PFSK-1 (cell line): Measurements from ENCODE around the gene DNAH10.

Source experiments
- FOXP2 ChIP-seq: optimal IDR thresholded peaks from 2 replicates; pipeline ENCODE3; 2011; ENCODE audit warnings: borderline replicate concordance, control low read depth, inconsistent platforms; ENCODE audit not compliant: insufficient read depth; ENCODE audit errors: extremely low read length, extremely low read depth
- POLR2AphosphoS5 ChIP-seq: IDR thresholded peaks from 2 replicates; pipeline ENCODE4 v1.6.1; 2012; ENCODE audit warnings: low read depth, mild to moderate bottlenecking, control low read depth, low read length, moderate library complexity
- SIN3A ChIP-seq: IDR thresholded peaks from 2 replicates; pipeline ENCODE4 v1.6.1; 2012; ENCODE audit warnings: mild to moderate bottlenecking, low read length, moderate library complexity, borderline replicate concordance; ENCODE audit not compliant: insufficient read depth
- TAF1 ChIP-seq: IDR thresholded peaks from 2 replicates; pipeline ENCODE4 v1.6.1; 2012; ENCODE audit warnings: low read length, control low read depth, borderline replicate concordance; ENCODE audit not compliant: insufficient read depth
- TF ChIP-seq, protein P1 (sequence below), 2 experiments: IDR thresholded peaks; 2 replicates each; pipeline versions ENCODE4 v1.6.1 to v1.8.0; 2011 to 2012; ENCODE audit warnings: low read depth in 2 of 2, low read length in 2 of 2, control low read depth in 1 of 2, inconsistent platforms in 1 of 2, mild to moderate bottlenecking in 1 of 2, moderate library complexity in 1 of 2; ENCODE audit not compliant: insufficient read depth in 1 of 2

The DNAH10 gene

DNA sequence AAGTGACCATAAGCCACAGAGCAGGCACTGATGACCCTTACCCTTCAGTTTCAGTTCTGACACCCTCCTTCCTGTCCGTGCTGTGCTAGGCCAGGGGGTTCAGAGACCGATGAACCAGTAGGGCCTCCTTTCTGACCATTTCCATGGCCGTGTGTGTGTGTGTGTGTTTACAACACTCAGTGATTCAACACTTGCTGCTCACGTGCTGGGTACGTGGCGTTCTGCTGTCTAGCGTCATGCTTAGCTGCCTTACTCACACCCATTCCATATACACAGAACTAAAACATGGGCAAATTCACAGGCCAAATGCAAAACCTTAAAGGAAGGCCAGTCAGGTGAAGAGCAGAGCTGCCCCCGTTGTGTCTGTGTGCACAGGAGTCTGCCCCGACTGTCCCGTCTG is 67.5 kb downstream of the DNAH10 start:
- TF ChIP-seq FOXP2, result no peak
- TF ChIP-seq, protein P1, sequence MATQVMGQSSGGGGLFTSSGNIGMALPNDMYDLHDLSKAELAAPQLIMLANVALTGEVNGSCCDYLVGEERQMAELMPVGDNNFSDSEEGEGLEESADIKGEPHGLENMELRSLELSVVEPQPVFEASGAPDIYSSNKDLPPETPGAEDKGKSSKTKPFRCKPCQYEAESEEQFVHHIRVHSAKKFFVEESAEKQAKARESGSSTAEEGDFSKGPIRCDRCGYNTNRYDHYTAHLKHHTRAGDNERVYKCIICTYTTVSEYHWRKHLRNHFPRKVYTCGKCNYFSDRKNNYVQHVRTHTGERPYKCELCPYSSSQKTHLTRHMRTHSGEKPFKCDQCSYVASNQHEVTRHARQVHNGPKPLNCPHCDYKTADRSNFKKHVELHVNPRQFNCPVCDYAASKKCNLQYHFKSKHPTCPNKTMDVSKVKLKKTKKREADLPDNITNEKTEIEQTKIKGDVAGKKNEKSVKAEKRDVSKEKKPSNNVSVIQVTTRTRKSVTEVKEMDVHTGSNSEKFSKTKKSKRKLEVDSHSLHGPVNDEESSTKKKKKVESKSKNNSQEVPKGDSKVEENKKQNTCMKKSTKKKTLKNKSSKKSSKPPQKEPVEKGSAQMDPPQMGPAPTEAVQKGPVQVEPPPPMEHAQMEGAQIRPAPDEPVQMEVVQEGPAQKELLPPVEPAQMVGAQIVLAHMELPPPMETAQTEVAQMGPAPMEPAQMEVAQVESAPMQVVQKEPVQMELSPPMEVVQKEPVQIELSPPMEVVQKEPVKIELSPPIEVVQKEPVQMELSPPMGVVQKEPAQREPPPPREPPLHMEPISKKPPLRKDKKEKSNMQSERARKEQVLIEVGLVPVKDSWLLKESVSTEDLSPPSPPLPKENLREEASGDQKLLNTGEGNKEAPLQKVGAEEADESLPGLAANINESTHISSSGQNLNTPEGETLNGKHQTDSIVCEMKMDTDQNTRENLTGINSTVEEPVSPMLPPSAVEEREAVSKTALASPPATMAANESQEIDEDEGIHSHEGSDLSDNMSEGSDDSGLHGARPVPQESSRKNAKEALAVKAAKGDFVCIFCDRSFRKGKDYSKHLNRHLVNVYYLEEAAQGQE (IDR thresholded peaks at IDR 0.05; ENCODE audit: insufficient read depth in 1 of 2, low read depth in 2 of 2, low read length in 2 of 2), result no peak
- no peak for TF ChIP-seq POLR2AphosphoS5
- no peak for TF ChIP-seq TAF1

DNA sequence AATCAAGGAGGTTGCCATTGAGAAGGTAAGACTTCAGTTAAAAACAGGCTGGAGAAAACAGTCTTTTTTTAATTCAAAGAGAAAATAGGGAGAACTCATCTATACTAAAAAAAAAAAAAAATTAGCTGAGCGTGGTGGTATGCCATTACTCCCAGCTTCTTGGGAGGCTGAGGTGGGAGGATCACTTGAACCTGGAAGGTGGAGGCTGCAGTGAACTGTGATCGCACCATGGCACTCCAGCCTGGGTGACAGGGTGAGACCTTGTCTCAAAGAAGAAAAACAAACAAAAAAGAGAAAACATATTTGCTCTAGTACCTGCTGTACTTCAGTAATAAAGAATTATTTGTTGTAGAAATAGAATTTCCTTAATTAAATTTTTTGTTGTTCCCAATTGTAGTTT is 68.6 kb downstream of the DNAH10 start:
- TF ChIP-seq FOXP2, result no peak
- TF ChIP-seq, protein P1 (IDR thresholded peaks at IDR 0.05; ENCODE audit: insufficient read depth in 1 of 2, low read depth in 2 of 2, low read length in 2 of 2), result no peak

DNA sequence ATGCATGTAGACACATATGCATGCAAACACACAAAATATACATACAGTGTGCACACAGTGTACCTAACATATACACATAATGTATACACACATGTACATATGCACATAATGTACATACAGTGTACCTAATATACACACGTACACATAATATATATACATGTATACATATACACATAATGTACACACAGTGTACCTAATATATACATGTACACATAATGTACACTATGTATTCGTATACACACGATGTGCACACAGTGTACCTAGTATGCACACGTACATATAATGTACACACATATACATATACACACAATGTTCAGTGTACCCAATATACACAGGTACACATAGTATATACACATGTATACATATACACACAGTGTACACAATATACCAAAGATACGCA is 70.0 kb downstream of the DNAH10 start:
- TF ChIP-seq TAF1 (no peak), SIN3A (no peak)

DNA sequence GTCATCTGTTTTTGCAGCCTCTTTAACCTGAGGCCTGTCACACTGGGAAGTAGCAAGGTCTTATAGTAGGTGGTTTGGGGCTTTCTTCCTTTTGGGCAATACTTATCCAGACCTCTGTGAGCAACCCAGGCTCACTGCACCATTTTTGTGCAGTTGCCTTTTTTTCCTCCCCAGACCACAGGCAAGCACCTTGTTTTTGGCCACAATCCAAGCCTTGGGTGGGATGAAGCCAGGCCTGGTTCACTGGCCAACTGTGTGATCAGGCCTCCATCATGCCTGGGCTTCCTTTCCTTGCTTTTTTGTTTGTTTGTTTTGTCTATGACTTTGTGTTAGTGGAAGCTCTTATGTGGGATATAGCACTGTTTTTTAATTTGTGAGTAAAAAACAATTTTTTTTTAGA is 71.7 kb downstream of the DNAH10 start:
- TF ChIP-seq TAF1 (no peak), POLR2AphosphoS5 (no peak), SIN3A (no peak), FOXP2 (no peak)
- TF ChIP-seq, protein P1 (IDR thresholded peaks at IDR 0.05; ENCODE audit: insufficient read depth in 1 of 2, low read depth in 2 of 2, low read length in 2 of 2), result no peak

DNA sequence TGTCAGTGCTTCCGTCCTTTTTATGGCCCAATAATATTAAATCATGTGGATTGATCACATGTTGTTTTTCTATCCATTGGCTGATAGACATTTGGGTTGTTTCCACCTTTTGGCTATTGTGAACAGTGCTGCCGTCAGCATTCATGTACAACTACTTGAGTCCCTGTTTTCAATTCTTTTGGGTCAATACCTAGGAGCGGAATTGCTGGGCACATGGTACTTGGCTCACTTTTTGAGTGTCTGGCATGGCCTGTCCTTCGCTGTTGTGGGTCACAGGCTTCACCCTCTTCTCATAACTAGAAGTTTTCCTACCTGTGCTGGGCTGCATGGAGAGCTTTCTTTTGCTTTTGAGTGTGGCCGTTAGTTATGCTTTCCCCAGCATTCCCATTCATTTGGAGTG is 72.7 kb downstream of the DNAH10 start:
- no peak for TF ChIP-seq POLR2AphosphoS5
- TF ChIP-seq FOXP2, result no peak
- no peak for TF ChIP-seq SIN3A
- TF ChIP-seq, protein P1 (IDR thresholded peaks at IDR 0.05; ENCODE audit: insufficient read depth in 1 of 2, low read depth in 2 of 2, low read length in 2 of 2), result no peak
- no peak for TF ChIP-seq TAF1
